ENCODE results near the gene PTPN14. TPM values are rescaled to one million over a fixed set of nuclear protein-coding genes. Genes with fewer than 3 reads are reported as not detected.

The PTPN14 gene
- polyA plus RNA-seq, 1 experiment, result 34.2 TPM

GRCh38 chr1:214470132-214470531 lies 81.3 kb downstream of the PTPN14 start:
- no peak overlapping the region for H3K4me3 ChIP-seq (ENCODE audit: low read depth, low read length)
- POLR2A ChIA-PET, result no interaction called here
- no peak for DNase-seq (ENCODE audit: low read depth, low spot score)
- no peak overlapping the region for H3K27ac ChIP-seq (ENCODE audit: low read depth, low read length)
- TF ChIP-seq CTCF (IDR thresholded peaks at IDR 0.05; ENCODE audit: low read depth, low read length), result no peak
- no peaks in the 10 kb centered on the region for H3K27me3 ChIP-seq (ENCODE audit: control insufficient read depth, insufficient read depth, low read length)
- H3K9me3 ChIP-seq (ENCODE audit: control insufficient read depth, insufficient read depth, low read length), result no peaks in the 10 kb centered on the region
- CTCF ChIA-PET, result no interaction called here

- TF ChIP-seq CTCF (IDR thresholded peaks at IDR 0.05; ENCODE audit: low read depth, low read length), result no peak
- no peak overlapping the region for H3K4me3 ChIP-seq (ENCODE audit: low read depth, low read length)
- no peak overlapping the region for H3K27ac ChIP-seq (ENCODE audit: low read depth, low read length)
- H3K27me3 ChIP-seq (ENCODE audit: control insufficient read depth, insufficient read depth, low read length), result no peaks in the 10 kb centered on the region
- H3K9me3 ChIP-seq (ENCODE audit: control insufficient read depth, insufficient read depth, low read length), result no peaks in the 10 kb centered on the region
- CTCF ChIA-PET, result interaction anchor here (1.2 kb wide), 1 partner anchor 115 kb away, joined by 3 read pairs; no protein-coding TSS in a partner anchor
- POLR2A ChIA-PET, result no interaction called here
- DNase-seq (ENCODE audit: low read depth, low spot score), result no peak
Observed at GRCh38 chr1:214469290-214469689, 82.1 kb downstream of the PTPN14 start.

GRCh38 chr1:214467078-214467585 lies 84.3 kb downstream of the PTPN14 start:
- TF ChIP-seq CTCF (IDR thresholded peaks at IDR 0.05; ENCODE audit: low read depth, low read length), result no peak
- Histone ChIP-seq H3K27me3 (ENCODE audit: control insufficient read depth, insufficient read depth, low read length) (no peaks in the 10 kb centered on the region), H3K9me3 (ENCODE audit: control insufficient read depth, insufficient read depth, low read length) (no peaks in the 10 kb centered on the region), H3K4me3 (ENCODE audit: low read depth, low read length) (no peak overlapping the region), H3K27ac (ENCODE audit: low read depth, low read length) (peak overlapping the region; percentile 25)
- DNase-seq (ENCODE audit: low read depth, low spot score), result no peak
- ChIA-PET CTCF (interaction anchor here (1.5 kb wide), 1 partner anchor 10 kb away, joined by 3 read pairs; no protein-coding TSS in a partner anchor), POLR2A (no interaction called here)

GRCh38 chr1:214466403-214467077 lies 84.9 kb downstream of the PTPN14 start:
- no peaks in the 10 kb centered on the region for H3K9me3 ChIP-seq (ENCODE audit: control insufficient read depth, insufficient read depth, low read length)
- H3K4me3 ChIP-seq (ENCODE audit: low read depth, low read length), result no peak overlapping the region
- H3K27me3 ChIP-seq (ENCODE audit: control insufficient read depth, insufficient read depth, low read length), result no peaks in the 10 kb centered on the region
- TF ChIP-seq CTCF (IDR thresholded peaks at IDR 0.05; ENCODE audit: low read depth, low read length), result no peak
- DNase-seq (ENCODE audit: low read depth, low spot score), result no peak
- POLR2A ChIA-PET, result no interaction called here
- CTCF ChIA-PET, result interaction anchor here (1.5 kb wide), 1 partner anchor 11 kb away, joined by 3 read pairs; no protein-coding TSS in a partner anchor
- H3K27ac ChIP-seq (ENCODE audit: low read depth, low read length), result no peak overlapping the region

Measured in AG04450 (cell line).